BE2C (cell line): Measurements from ENCODE around the gene MYL5.

Experiments used
- DNase-seq: peaks from one replicate; pipeline ENCODE4 v3.0.0-alpha.2; 2020
- H3K27me3 ChIP-seq: fragments of 250-450 bp; sonication (Bioruptor Pico); 2 replicates; pipeline ENCODE4 v1.5.1; 2020; ENCODE audit warnings: mild to moderate bottlenecking
- H3K36me3 ChIP-seq: fragments of 250-450 bp; sonication (Bioruptor Pico); 2 replicates; pipeline ENCODE4 v1.5.1; 2020; ENCODE audit warnings: mild to moderate bottlenecking
- H3K4me1 ChIP-seq: fragments of 250-450 bp; sonication (Bioruptor Pico); 2 replicates; pipeline ENCODE4 v1.5.1; 2020
- H3K4me3 ChIP-seq: 2 replicates; pipeline ENCODE4 v1.5.1; 2011; ENCODE audit warnings: low read depth, low read length
- H3K9me3 ChIP-seq: fragments of 250-450 bp; sonication (Bioruptor Pico); 2 replicates; pipeline ENCODE4 v1.5.1; 2020
- TF ChIP-seq, protein P1 (sequence below): IDR thresholded peaks from 2 replicates; pipeline ENCODE4 v1.5.1; 2012; ENCODE audit warnings: mild to moderate bottlenecking, low read depth, low read length

MYL5 gene

DNA sequence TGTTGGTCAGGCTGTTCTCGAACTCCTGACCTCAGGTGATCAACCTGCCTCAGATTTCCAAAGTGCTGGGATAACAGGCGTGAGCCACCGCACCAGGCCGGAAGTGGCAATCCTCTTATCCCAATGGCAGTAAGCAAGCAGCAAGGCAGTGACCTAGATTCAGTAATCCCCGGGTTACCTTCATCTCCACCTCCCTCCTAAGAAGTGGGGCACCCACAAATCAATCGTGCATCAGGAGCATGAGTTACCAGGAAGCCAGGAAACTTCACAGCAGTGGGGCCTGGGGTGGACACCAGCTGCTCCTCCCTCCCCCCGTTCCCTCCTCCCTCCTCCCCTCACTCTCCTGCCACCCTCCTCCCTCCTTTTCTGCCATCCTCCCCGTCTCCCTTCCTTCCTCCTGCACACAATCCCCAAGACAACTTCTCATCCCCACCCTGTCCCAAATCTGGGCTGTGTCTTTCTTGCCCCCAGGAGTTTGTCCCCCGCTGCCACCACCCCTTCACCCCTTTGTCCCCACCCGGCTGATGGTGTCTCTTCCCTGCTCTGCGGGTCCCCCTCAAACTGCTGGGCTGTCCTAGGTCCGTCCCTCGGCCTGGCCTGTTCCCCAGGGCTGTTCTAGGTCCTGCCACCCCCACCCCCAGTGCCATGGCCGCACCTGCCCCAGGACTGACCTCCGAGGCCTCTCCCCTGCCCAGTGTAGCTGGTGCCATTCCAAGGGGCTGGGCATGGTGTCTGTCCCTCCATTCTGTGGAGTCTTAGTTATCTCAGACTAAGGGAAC is 46.8 kb upstream of the MYL5 start:
- Histone ChIP-seq H3K27me3 (no peaks in the 10 kb centered on the region), H3K36me3 (no peaks in the 10 kb centered on the region), H3K4me3 (no peak overlapping the region), H3K9me3 (peaks cover 7% of the 10 kb centered on the region), H3K4me1 (no peaks in the 10 kb centered on the region)
- DNase-seq: no peak
- TF ChIP-seq, protein P1, sequence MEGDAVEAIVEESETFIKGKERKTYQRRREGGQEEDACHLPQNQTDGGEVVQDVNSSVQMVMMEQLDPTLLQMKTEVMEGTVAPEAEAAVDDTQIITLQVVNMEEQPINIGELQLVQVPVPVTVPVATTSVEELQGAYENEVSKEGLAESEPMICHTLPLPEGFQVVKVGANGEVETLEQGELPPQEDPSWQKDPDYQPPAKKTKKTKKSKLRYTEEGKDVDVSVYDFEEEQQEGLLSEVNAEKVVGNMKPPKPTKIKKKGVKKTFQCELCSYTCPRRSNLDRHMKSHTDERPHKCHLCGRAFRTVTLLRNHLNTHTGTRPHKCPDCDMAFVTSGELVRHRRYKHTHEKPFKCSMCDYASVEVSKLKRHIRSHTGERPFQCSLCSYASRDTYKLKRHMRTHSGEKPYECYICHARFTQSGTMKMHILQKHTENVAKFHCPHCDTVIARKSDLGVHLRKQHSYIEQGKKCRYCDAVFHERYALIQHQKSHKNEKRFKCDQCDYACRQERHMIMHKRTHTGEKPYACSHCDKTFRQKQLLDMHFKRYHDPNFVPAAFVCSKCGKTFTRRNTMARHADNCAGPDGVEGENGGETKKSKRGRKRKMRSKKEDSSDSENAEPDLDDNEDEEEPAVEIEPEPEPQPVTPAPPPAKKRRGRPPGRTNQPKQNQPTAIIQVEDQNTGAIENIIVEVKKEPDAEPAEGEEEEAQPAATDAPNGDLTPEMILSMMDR: no peak

DNA sequence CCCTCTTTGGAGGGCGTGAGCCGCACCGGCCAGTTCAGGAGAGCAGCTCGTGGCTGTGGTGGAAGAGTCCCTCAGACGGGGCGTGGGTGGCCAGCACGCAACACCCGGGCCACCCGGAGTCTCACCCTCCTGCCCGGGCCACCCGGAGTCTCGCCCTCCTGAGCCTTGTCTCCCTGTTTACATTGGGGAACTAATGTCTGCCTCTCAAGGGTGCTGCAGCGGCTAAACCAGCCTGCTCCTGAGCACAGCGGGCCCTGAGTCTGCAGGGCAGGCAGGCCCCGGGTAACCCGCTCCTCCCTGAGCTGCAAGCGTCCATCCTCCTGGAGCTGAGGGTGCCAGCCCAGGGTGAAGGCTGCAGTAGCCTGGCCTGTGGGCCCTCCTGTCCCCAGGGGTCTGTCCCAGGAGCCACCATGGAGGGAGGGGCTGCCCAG is 46.0 kb upstream of the MYL5 start:
- Histone ChIP-seq H3K36me3 (no peaks in the 10 kb centered on the region), H3K4me3 (no peak overlapping the region), H3K4me1 (no peaks in the 10 kb centered on the region), H3K27me3 (no peaks in the 10 kb centered on the region), H3K9me3 (peaks cover 1% of the 10 kb centered on the region)
- no peak for DNase-seq
- TF ChIP-seq, protein P1: no peak

DNA sequence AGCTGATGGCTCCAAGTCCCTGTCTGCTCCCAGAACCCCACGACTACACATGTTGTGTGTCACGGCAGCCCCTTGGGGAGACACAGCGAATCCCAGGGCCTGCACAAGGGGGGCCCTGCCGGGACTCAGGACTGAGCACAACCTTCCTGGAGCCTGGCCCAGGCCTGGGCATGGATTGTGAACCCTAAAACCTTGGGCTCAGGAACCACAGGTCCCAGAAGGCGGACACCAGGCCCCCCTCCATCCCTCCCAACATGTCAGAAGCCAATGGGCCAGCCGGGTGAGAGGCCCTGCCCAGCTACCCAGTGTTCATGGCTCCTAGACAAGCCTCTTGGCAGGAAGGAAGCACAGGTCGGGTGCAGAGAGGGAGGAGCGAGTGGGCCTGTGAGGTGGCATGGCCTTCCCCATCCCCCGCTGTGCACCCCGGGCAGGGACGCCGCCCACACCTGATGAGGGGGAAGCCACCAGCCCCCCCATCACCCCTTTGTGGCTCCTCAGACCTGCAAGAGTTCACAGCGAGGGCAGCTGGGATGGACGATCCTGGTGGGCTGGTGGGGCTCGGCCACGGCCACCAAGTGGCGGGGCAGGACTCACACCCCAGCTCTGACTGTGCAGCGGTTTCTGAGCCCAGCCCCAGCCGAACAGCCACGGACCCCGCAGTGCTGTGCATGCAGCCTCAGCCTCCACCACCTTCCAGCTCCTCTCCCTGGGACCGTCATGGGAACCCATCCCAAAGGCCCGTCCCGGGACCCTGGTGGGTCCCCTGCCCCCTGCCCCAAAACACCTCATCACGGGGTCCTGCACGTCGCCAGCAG is 45.3 kb upstream of the MYL5 start:
- H3K9me3 ChIP-seq: no peaks in the 10 kb centered on the region; the same call in 1 of the 2 replicates
- TF ChIP-seq, protein P1: no peak
- H3K4me1 ChIP-seq: no peaks in the 10 kb centered on the region
- no peaks in the 10 kb centered on the region for H3K27me3 ChIP-seq
- no peak overlapping the region for H3K4me3 ChIP-seq
- no peak for DNase-seq
- no peaks in the 10 kb centered on the region for H3K36me3 ChIP-seq

DNA sequence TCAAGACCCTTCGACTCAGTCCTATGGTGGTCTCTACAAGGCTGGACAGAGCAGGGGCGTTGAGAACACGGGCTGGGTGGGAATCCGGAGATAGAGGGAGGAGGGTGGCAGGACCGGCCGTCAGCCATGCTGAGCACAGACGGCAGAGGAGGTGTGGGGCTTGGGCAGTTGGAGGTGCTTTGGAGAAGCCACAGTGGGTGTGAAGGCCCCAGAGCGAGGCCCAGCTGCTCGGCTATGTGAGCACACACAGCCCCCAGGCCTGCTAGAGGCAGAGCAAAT is 44.8 kb upstream of the MYL5 start:
- Histone ChIP-seq H3K27me3 (no peaks in the 10 kb centered on the region), H3K9me3 (no peaks in the 10 kb centered on the region; the same call in 1 of the 2 replicates)
- DNase-seq: no peak

DNA sequence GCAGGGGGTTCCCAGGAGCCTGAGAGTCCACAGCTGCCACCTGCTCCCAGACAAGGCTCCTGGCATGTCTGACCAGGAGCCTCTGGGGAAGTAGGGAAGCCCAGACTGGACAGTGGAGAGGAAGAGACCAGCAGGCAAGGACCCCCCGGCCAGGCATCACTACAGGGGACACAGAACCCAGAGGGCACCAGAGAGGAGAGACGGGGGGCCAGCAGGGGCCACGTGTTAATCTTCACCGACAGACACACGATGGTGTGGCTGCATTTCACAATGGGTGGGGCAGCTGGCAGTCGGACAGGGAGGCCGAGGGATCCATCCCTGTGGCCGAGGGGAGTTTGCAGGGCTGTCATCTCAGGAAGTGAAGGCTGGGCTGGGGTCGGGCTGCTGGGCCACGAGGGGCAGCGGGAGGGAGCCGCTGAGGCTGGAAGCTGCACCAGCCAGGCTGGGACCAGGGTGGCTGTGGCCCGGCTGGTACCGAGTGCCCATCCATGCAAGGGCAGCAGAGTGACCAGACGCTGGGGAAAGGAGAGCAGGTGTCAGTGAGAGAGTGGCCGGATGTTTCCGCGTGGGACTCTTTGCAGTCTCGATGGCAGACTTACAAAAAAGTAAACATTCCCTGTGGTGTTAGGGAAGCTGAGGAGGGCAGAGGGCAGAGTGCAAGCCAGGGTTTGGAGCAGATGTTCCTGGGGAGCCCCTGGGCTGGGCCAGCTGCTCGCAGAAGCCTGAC is 44.3 kb upstream of the MYL5 start:
- no peak overlapping the region for H3K4me3 ChIP-seq
- no peaks in the 10 kb centered on the region for H3K36me3 ChIP-seq
- no peaks in the 10 kb centered on the region; the same call in 1 of the 2 replicates for H3K9me3 ChIP-seq
- DNase-seq: no peak
- no peaks in the 10 kb centered on the region for H3K4me1 ChIP-seq
- TF ChIP-seq, protein P1: no peak
- no peaks in the 10 kb centered on the region for H3K27me3 ChIP-seq

More for the DNA sequence above, 44.8 kb upstream of the MYL5 start:
- no peaks in the 10 kb centered on the region for H3K4me1 ChIP-seq
- H3K36me3 ChIP-seq: no peaks in the 10 kb centered on the region
- TF ChIP-seq, protein P1: no peak
- no peak overlapping the region for H3K4me3 ChIP-seq
